ENCODE measurements around the gene REXO5. TPM values are rescaled to one million over a fixed set of nuclear protein-coding genes. Genes with fewer than 3 reads are reported as not detected.

The REXO5 gene
- total and polyA plus RNA-seq, 2 of the 13 experiments (the other 11 are each of a cell fraction or from before 2014, with no cell fraction given): 5.9 to 13.1 TPM

DNA sequence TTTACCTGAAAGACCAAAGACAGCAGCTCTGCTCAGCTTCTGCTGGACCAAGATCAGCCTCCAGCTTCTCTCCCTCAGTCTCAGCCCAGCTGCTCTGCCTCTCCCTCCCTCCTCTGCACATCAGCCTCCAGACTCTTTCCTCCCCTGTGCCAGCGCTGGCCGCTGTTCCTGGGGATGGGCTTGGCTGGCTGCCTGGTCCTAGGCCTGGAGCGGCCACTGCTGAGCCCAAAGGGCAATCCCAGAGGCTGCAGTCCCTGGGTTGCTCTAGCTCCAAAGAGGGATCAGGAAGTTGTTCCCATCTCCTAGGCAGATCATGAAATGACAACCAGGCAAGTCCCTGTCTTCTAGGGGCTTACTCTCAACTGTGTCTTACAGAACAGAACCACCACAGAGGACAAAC lies 62.6 kb downstream of the REXO5 start (continued):
- TF ChIP-seq ELF3 (CRISPR knock-in tag; IDR thresholded peaks at IDR 0.05) (peak; percentile 52; the same call in 1 of the 2 replicates), XRCC5 (optimal IDR thresholded peaks at IDR 0.05; ENCODE audit: low read length) (peak; percentile 88), NFIC (IDR thresholded peaks at IDR 0.05; ENCODE audit: low read length) (no peak), PHF8 (CRISPR knock-in tag; IDR thresholded peaks at IDR 0.05) (no peak), FOXA3 (CRISPR knock-in tag; IDR thresholded peaks at IDR 0.05) (peak; percentile 16; the same call in 1 of the 2 replicates), TEAD3 (CRISPR knock-in tag; optimal IDR thresholded peaks at IDR 0.05; ENCODE audit: borderline replicate concordance) (peak; percentile 34), PLSCR1 (CRISPR knock-in tag; IDR thresholded peaks at IDR 0.05; ENCODE audit: borderline replicate concordance) (no peak), ZNF136 (CRISPR knock-in tag; IDR thresholded peaks at IDR 0.05; ENCODE audit: low read depth) (peak; percentile 65; the same call in 1 of the 2 replicates), JUND (CRISPR knock-in tag; IDR thresholded peaks at IDR 0.05) (peak; percentile 38; the same call in 1 of the 2 replicates), SSRP1 (CRISPR knock-in tag; IDR thresholded peaks at IDR 0.05) (no peak; the same call in 1 of the 2 replicates), ZNF296 (CRISPR knock-in tag; conservative IDR thresholded peaks at IDR 0.05) (no peak), ZNF33A (CRISPR knock-in tag; IDR thresholded peaks at IDR 0.05; ENCODE audit: borderline replicate concordance) (no peak), TRIM24 (CRISPR knock-in tag; IDR thresholded peaks at IDR 0.05) (no peak), ZNF770 (CRISPR knock-in tag; IDR thresholded peaks at IDR 0.05) (0 out of 2 replicates have a peak, but pooled peaks have one; percentile 55), GABPB1 (CRISPR knock-in tag; IDR thresholded peaks at IDR 0.05) (0 out of 2 replicates have a peak, but pooled peaks have one; percentile 30), CBX5 (CRISPR knock-in tag; IDR thresholded peaks at IDR 0.05; ENCODE audit: borderline replicate concordance) (peak; percentile 67; the same call in 1 of the 2 replicates), KDM2A (CRISPR knock-in tag; IDR thresholded peaks at IDR 0.05; ENCODE audit: borderline replicate concordance, low read depth) (peak; percentile 49; the same call in 1 of the 2 replicates)
- TF ChIP-seq, protein P1, sequence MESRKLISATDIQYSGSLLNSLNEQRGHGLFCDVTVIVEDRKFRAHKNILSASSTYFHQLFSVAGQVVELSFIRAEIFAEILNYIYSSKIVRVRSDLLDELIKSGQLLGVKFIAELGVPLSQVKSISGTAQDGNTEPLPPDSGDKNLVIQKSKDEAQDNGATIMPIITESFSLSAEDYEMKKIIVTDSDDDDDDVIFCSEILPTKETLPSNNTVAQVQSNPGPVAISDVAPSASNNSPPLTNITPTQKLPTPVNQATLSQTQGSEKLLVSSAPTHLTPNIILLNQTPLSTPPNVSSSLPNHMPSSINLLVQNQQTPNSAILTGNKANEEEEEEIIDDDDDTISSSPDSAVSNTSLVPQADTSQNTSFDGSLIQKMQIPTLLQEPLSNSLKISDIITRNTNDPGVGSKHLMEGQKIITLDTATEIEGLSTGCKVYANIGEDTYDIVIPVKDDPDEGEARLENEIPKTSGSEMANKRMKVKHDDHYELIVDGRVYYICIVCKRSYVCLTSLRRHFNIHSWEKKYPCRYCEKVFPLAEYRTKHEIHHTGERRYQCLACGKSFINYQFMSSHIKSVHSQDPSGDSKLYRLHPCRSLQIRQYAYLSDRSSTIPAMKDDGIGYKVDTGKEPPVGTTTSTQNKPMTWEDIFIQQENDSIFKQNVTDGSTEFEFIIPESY (CRISPR knock-in tag; IDR thresholded peaks at IDR 0.05): peak; percentile 32; the same call in 1 of the 2 replicates
- TF ChIP-seq, protein P2, sequence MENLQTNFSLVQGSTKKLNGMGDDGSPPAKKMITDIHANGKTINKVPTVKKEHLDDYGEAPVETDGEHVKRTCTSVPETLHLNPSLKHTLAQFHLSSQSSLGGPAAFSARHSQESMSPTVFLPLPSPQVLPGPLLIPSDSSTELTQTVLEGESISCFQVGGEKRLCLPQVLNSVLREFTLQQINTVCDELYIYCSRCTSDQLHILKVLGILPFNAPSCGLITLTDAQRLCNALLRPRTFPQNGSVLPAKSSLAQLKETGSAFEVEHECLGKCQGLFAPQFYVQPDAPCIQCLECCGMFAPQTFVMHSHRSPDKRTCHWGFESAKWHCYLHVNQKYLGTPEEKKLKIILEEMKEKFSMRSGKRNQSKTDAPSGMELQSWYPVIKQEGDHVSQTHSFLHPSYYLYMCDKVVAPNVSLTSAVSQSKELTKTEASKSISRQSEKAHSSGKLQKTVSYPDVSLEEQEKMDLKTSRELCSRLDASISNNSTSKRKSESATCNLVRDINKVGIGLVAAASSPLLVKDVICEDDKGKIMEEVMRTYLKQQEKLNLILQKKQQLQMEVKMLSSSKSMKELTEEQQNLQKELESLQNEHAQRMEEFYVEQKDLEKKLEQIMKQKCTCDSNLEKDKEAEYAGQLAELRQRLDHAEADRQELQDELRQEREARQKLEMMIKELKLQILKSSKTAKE (CRISPR knock-in tag; IDR thresholded peaks at IDR 0.05; ENCODE audit: borderline replicate concordance): no peak
- TF ChIP-seq, protein P3, sequence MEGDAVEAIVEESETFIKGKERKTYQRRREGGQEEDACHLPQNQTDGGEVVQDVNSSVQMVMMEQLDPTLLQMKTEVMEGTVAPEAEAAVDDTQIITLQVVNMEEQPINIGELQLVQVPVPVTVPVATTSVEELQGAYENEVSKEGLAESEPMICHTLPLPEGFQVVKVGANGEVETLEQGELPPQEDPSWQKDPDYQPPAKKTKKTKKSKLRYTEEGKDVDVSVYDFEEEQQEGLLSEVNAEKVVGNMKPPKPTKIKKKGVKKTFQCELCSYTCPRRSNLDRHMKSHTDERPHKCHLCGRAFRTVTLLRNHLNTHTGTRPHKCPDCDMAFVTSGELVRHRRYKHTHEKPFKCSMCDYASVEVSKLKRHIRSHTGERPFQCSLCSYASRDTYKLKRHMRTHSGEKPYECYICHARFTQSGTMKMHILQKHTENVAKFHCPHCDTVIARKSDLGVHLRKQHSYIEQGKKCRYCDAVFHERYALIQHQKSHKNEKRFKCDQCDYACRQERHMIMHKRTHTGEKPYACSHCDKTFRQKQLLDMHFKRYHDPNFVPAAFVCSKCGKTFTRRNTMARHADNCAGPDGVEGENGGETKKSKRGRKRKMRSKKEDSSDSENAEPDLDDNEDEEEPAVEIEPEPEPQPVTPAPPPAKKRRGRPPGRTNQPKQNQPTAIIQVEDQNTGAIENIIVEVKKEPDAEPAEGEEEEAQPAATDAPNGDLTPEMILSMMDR (CRISPR knock-in tag; IDR thresholded peaks at IDR 0.05): peak; percentile 46
- TF ChIP-seq, protein P4, sequence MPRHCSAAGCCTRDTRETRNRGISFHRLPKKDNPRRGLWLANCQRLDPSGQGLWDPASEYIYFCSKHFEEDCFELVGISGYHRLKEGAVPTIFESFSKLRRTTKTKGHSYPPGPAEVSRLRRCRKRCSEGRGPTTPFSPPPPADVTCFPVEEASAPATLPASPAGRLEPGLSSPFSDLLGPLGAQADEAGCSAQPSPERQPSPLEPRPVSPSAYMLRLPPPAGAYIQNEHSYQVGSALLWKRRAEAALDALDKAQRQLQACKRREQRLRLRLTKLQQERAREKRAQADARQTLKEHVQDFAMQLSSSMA (CRISPR knock-in tag; IDR thresholded peaks at IDR 0.05): 0 out of 2 replicates have a peak, but pooled peaks have one; percentile 23

Measured in HepG2 (cell line).